GM12875 (cell line): ENCODE measurements around the gene SOCS6.
"Not testable (repeated sequence)": the region's sequence is repeated elsewhere in the genome, so short reads cannot be mapped to it uniquely, and the experiment has no call there.

ENCODE experiments used
- H3K4me3 ChIP-seq: one replicate; pipeline ENCODE4 v1.5.1; 2011; ENCODE audit warnings: low read depth, low read length, control low read depth
- CTCF ChIP-seq: IDR thresholded peaks from 2 replicates; pipeline ENCODE4 v1.5.1; 2011; ENCODE audit warnings: low read depth, mild to moderate bottlenecking, control low read depth, inconsistent platforms, low read length, moderate library complexity, borderline replicate concordance; ENCODE audit not compliant: insufficient read depth

SOCS6 gene

GRCh38 chr18:70355620-70356385 lies 67.0 kb downstream of the SOCS6 start:
- no peak for TF ChIP-seq CTCF
- H3K4me3 ChIP-seq: no peak overlapping the region

GRCh38 chr18:70358105-70358406 lies 69.2 kb downstream of the SOCS6 start:
- not testable (repeated sequence) for H3K4me3 ChIP-seq

GRCh38 chr18:70359071-70359470 lies 70.2 kb downstream of the SOCS6 start:
- no peak overlapping the region for H3K4me3 ChIP-seq
- TF ChIP-seq CTCF: no peak

GRCh38 chr18:70362258-70362657 lies 73.4 kb downstream of the SOCS6 start:
- TF ChIP-seq CTCF: no peak
- H3K4me3 ChIP-seq: no peak overlapping the region

- H3K4me3 ChIP-seq: no peak overlapping the region
- no peak for TF ChIP-seq CTCF
Observed at GRCh38 chr18:70363861-70364260, 75.0 kb downstream of the SOCS6 start.

GRCh38 chr18:70365361-70365760 lies 76.5 kb downstream of the SOCS6 start:
- no peak for TF ChIP-seq CTCF
- H3K4me3 ChIP-seq: no peak overlapping the region

- TF ChIP-seq CTCF: no peak
- no peak overlapping the region for H3K4me3 ChIP-seq
Observed at GRCh38 chr18:70366174-70366573, 77.3 kb downstream of the SOCS6 start.
